IPS-20b (cell line): ENCODE measurements around the gene FCHSD2.

Experiments
- H3K27ac ChIP-seq: one replicate; pipeline ENCODE4 v1.5.1; 2013; ENCODE audit warnings: low read length
- H3K27me3 ChIP-seq: 2 replicates; pipeline ENCODE4 v1.6.1; 2013; ENCODE audit warnings: mild to moderate bottlenecking, low read length, inconsistent platforms; ENCODE audit not compliant: insufficient read depth
- H3K36me3 ChIP-seq: 2 replicates; pipeline ENCODE4 v1.6.1; 2013; ENCODE audit warnings: low read depth, mild to moderate bottlenecking, inconsistent platforms, low read length, moderate library complexity; ENCODE audit not compliant: insufficient read depth
- H3K4me1 ChIP-seq: 2 replicates; pipeline ENCODE4 v1.6.1; 2013; ENCODE audit warnings: mild to moderate bottlenecking, control low read depth, inconsistent platforms, low read length, moderate library complexity; ENCODE audit not compliant: insufficient read depth
- H3K4me3 ChIP-seq: 2 replicates; pipeline ENCODE4 v1.5.1; 2013; ENCODE audit warnings: mild to moderate bottlenecking, low read length, inconsistent platforms
- H3K9ac ChIP-seq: 2 replicates; pipeline ENCODE4 v1.6.1; 2013; ENCODE audit warnings: low read depth, mild to moderate bottlenecking, inconsistent platforms, low read length, moderate library complexity
- H3K9me3 ChIP-seq: 2 replicates; pipeline ENCODE4 v1.6.1; 2013; ENCODE audit warnings: mild to moderate bottlenecking, low read depth, low read length, inconsistent platforms; ENCODE audit not compliant: insufficient read depth

Gene FCHSD2

GRCh38 chr11:72969894-72970335 lies 172.2 kb downstream of the FCHSD2 start:
- H3K9ac ChIP-seq = no peak overlapping the region
- H3K36me3 ChIP-seq = no peaks in the 10 kb centered on the region; the same call in 1 of the 2 replicates
- no peak overlapping the region for H3K27ac ChIP-seq
- H3K9me3 ChIP-seq = no peaks in the 10 kb centered on the region
- no peak overlapping the region for H3K4me3 ChIP-seq
- H3K4me1 ChIP-seq = no peaks in the 10 kb centered on the region
- H3K27me3 ChIP-seq = no peaks in the 10 kb centered on the region

GRCh38 chr11:72968390-72968789 lies 173.7 kb downstream of the FCHSD2 start:
- H3K27ac ChIP-seq = no peak overlapping the region
- no peaks in the 10 kb centered on the region for H3K36me3 ChIP-seq
- H3K9ac ChIP-seq = no peak overlapping the region
- no peaks in the 10 kb centered on the region for H3K4me1 ChIP-seq
- H3K4me3 ChIP-seq = no peak overlapping the region
- H3K9me3 ChIP-seq = no peaks in the 10 kb centered on the region
- no peaks in the 10 kb centered on the region for H3K27me3 ChIP-seq

GRCh38 chr11:72965672-72966071 lies 176.4 kb downstream of the FCHSD2 start:
- Histone ChIP-seq H3K27ac (no peak overlapping the region), H3K27me3 (no peaks in the 10 kb centered on the region), H3K36me3 (no peaks in the 10 kb centered on the region), H3K4me1 (no peaks in the 10 kb centered on the region), H3K9ac (no peak overlapping the region), H3K9me3 (no peaks in the 10 kb centered on the region), H3K4me3 (no peak overlapping the region)

- no peak overlapping the region for H3K9ac ChIP-seq
- H3K27me3 ChIP-seq = no peaks in the 10 kb centered on the region
- no peak overlapping the region for H3K4me3 ChIP-seq
- H3K4me1 ChIP-seq = no peaks in the 10 kb centered on the region
- H3K36me3 ChIP-seq = no peaks in the 10 kb centered on the region
- no peaks in the 10 kb centered on the region for H3K9me3 ChIP-seq
- no peak overlapping the region for H3K27ac ChIP-seq
Measured at GRCh38 chr11:72962717-72963116, 179.4 kb downstream of the FCHSD2 start.

- no peaks in the 10 kb centered on the region for H3K4me1 ChIP-seq
- no peak overlapping the region for H3K4me3 ChIP-seq
- H3K36me3 ChIP-seq = no peaks in the 10 kb centered on the region
- H3K9me3 ChIP-seq = no peaks in the 10 kb centered on the region
- no peaks in the 10 kb centered on the region for H3K27me3 ChIP-seq
- H3K9ac ChIP-seq = no peak overlapping the region
- no peak overlapping the region for H3K27ac ChIP-seq
Measured at GRCh38 chr11:72962084-72962483, 180.0 kb downstream of the FCHSD2 start.

- Histone ChIP-seq H3K36me3 (no peaks in the 10 kb centered on the region), H3K9me3 (no peaks in the 10 kb centered on the region), H3K9ac (no peak overlapping the region), H3K4me3 (no peak overlapping the region), H3K27ac (no peak overlapping the region), H3K27me3 (no peaks in the 10 kb centered on the region), H3K4me1 (no peaks in the 10 kb centered on the region)
Measured at GRCh38 chr11:72959998-72960731, 182.0 kb downstream of the FCHSD2 start.

- Histone ChIP-seq H3K4me3 (no peak overlapping the region), H3K27me3 (no peaks in the 10 kb centered on the region), H3K9ac (no peak overlapping the region), H3K27ac (no peak overlapping the region), H3K9me3 (no peaks in the 10 kb centered on the region), H3K4me1 (no peaks in the 10 kb centered on the region), H3K36me3 (no peaks in the 10 kb centered on the region)
Measured at GRCh38 chr11:72958791-72959190, 183.3 kb downstream of the FCHSD2 start.

- H3K9ac ChIP-seq = no peak overlapping the region
- H3K4me3 ChIP-seq = no peak overlapping the region
- no peaks in the 10 kb centered on the region for H3K36me3 ChIP-seq
- H3K4me1 ChIP-seq = peaks cover 6% of the 10 kb centered on the region; the same call in 1 of the 2 replicates
- H3K27me3 ChIP-seq = no peaks in the 10 kb centered on the region
- H3K9me3 ChIP-seq = no peaks in the 10 kb centered on the region
- no peak overlapping the region for H3K27ac ChIP-seq
Measured at GRCh38 chr11:72955466-72955865, 186.7 kb downstream of the FCHSD2 start.

- Histone ChIP-seq H3K4me3 (no peak overlapping the region), H3K4me1 (peaks cover 9% of the 10 kb centered on the region; the same call in 1 of the 2 replicates), H3K27me3 (no peaks in the 10 kb centered on the region)
Measured at GRCh38 chr11:72954860-72955259, 187.3 kb downstream of the FCHSD2 start.

GRCh38 chr11:72953637-72954036 lies 188.5 kb downstream of the FCHSD2 start:
- no peaks in the 10 kb centered on the region for H3K36me3 ChIP-seq
- no peaks in the 10 kb centered on the region for H3K27me3 ChIP-seq
- no peaks in the 10 kb centered on the region for H3K9me3 ChIP-seq
- no peak overlapping the region for H3K4me3 ChIP-seq
- no peak overlapping the region for H3K9ac ChIP-seq
- H3K4me1 ChIP-seq = peaks cover 9% of the 10 kb centered on the region; the same call in 1 of the 2 replicates
- H3K27ac ChIP-seq = no peak overlapping the region

More at GRCh38 chr11:72954860-72955259, 187.3 kb downstream of the FCHSD2 start:
- Histone ChIP-seq H3K9me3 (no peaks in the 10 kb centered on the region), H3K36me3 (no peaks in the 10 kb centered on the region), H3K27ac (no peak overlapping the region), H3K9ac (no peak overlapping the region)

- Histone ChIP-seq H3K36me3 (no peaks in the 10 kb centered on the region), H3K27ac (no peak overlapping the region), H3K4me1 (peaks cover 9% of the 10 kb centered on the region; the same call in 1 of the 2 replicates), H3K27me3 (no peaks in the 10 kb centered on the region), H3K9me3 (no peaks in the 10 kb centered on the region), H3K9ac (no peak overlapping the region), H3K4me3 (no peak overlapping the region)
Measured at GRCh38 chr11:72951888-72952287, 190.2 kb downstream of the FCHSD2 start.

GRCh38 chr11:72951193-72951592 lies 190.9 kb downstream of the FCHSD2 start:
- no peak overlapping the region for H3K27ac ChIP-seq
- H3K4me1 ChIP-seq = peaks cover 9% of the 10 kb centered on the region; the same call in 1 of the 2 replicates
- H3K9me3 ChIP-seq = no peaks in the 10 kb centered on the region
- no peaks in the 10 kb centered on the region for H3K36me3 ChIP-seq
- no peak overlapping the region for H3K4me3 ChIP-seq
- no peaks in the 10 kb centered on the region for H3K27me3 ChIP-seq
- no peak overlapping the region for H3K9ac ChIP-seq
